Endothelial cell of umbilical vein (primary cell): ENCODE data around the gene SULT4A1.

Experiments used
- POLR2A ChIP-seq: IDR thresholded peaks from 2 replicates; pipeline ENCODE4 v1.6.1; 2012; ENCODE audit warnings: low read depth, mild to moderate bottlenecking, control low read depth, low read length
- TF ChIP-seq, protein P1 (sequence below), 2 donors: IDR thresholded peaks; 1 replicate in 1 of 2; 2 replicates in 1 of 2; pipeline ENCODE4 v1.5.1; 2011; ENCODE audit warnings: low read length in 2 of 2, mild to moderate bottlenecking in 2 of 2, moderate library complexity in 2 of 2, control low read depth in 1 of 2, inconsistent platforms in 1 of 2, low read depth in 1 of 2; ENCODE audit not compliant: insufficient read depth in 1 of 2; ENCODE audit errors: extremely low read depth in 1 of 2

DNA sequence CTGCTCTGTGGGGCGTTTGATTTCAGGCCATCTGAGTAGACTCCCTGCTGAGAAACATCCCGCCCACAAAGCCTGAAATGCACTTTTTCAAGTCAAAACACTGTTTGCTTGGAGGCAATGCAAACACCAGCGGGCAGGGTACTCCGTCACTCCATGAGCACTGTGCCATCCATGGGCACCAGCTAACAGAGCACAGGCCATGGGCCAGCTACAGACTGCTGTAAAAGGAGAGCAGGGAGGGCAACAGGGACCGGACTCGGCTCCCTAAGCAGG lies 33.7 kb downstream of the SULT4A1 start:
- no peak for TF ChIP-seq POLR2A
- TF ChIP-seq, protein P1, sequence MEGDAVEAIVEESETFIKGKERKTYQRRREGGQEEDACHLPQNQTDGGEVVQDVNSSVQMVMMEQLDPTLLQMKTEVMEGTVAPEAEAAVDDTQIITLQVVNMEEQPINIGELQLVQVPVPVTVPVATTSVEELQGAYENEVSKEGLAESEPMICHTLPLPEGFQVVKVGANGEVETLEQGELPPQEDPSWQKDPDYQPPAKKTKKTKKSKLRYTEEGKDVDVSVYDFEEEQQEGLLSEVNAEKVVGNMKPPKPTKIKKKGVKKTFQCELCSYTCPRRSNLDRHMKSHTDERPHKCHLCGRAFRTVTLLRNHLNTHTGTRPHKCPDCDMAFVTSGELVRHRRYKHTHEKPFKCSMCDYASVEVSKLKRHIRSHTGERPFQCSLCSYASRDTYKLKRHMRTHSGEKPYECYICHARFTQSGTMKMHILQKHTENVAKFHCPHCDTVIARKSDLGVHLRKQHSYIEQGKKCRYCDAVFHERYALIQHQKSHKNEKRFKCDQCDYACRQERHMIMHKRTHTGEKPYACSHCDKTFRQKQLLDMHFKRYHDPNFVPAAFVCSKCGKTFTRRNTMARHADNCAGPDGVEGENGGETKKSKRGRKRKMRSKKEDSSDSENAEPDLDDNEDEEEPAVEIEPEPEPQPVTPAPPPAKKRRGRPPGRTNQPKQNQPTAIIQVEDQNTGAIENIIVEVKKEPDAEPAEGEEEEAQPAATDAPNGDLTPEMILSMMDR (IDR thresholded peaks at IDR 0.05; ENCODE audit: extremely low read depth in 1 of 2, insufficient read depth in 1 of 2, low read depth in 1 of 2, low read length in 2 of 2) = no peak
